WTC11 (cell line): ENCODE results near the gene CCDC112. TPM values are rescaled to one million over a fixed set of nuclear protein-coding genes. Genes with fewer than 3 reads are reported as not detected.

Experiments
- ATAC-seq: fragments of 200-7000 bp; cut with Tn5 transposase; 2 replicates; pipeline ENCODE4 v1.10.0; 2021; ENCODE audit warnings: mild to moderate bottlenecking, moderate library complexity
- CTCF ChIA-PET: fragments of 300-600 bp; sonication (Branson Sonifier 250); formaldehyde crosslinking; loops from one replicate; lab custom pipeline; 2021; ENCODE audit warnings: antibody characterized with exemption; lab: Charles Lee
- POLR2A ChIA-PET: fragments of 350-600 bp; sonication (Branson Sonifier 250); formaldehyde crosslinking; loops from one replicate; lab custom pipeline; 2021; ENCODE audit warnings: antibody characterized with exemption; lab: Charles Lee
- DNase-seq: peaks from one replicate; pipeline ENCODE4 v3.0.0; 2021; ENCODE audit warnings: low spot score
- H3K27ac Mint-ChIP-seq: 2 replicates; pipeline ENCODE4 v1.8.0; 2021; ENCODE audit warnings: mixed read lengths
- H3K27me3 Mint-ChIP-seq: 2 replicates; pipeline ENCODE4 v1.8.0; 2021; ENCODE audit warnings: low read depth, mild to moderate bottlenecking, moderate library complexity, mixed read lengths
- H3K36me3 Mint-ChIP-seq: 2 replicates; pipeline ENCODE4 v1.8.0; 2021; ENCODE audit warnings: mixed read lengths
- H3K4me1 Mint-ChIP-seq: 2 replicates; pipeline ENCODE4 v1.8.0; 2022; ENCODE audit warnings: mixed read lengths
- H3K4me3 Mint-ChIP-seq: 2 replicates; pipeline ENCODE4 v1.8.0; 2021; ENCODE audit warnings: mild to moderate bottlenecking, moderate library complexity, mixed read lengths
- H3K9me3 Mint-ChIP-seq: 2 replicates; pipeline ENCODE4 v1.8.0; 2021; ENCODE audit warnings: mixed read lengths
- E2F4 ChIP-seq: sonication (generic); formaldehyde crosslinking; IDR thresholded peaks from 2 replicates; pipeline ENCODE4 v1.8.1; 2022; ENCODE audit warnings: low read depth, mild to moderate bottlenecking, moderate library complexity, missing genetic modification reagents, borderline replicate concordance
- ELF4 ChIP-seq: sonication (generic); formaldehyde crosslinking; IDR thresholded peaks from 2 replicates; pipeline ENCODE4 v1.8.1; 2022; ENCODE audit warnings: low read depth, mild to moderate bottlenecking, moderate library complexity, missing genetic modification reagents
- EMX1 ChIP-seq: fragments of 250-450 bp; sonication (Bioruptor Pico); IDR thresholded peaks from 2 replicates; pipeline ENCODE4 v1.8.0; 2021; ENCODE audit warnings: mild to moderate bottlenecking
- ETV6 ChIP-seq: sonication (generic); formaldehyde crosslinking; IDR thresholded peaks from 2 replicates; pipeline ENCODE4 v1.8.1; 2022; ENCODE audit warnings: mild to moderate bottlenecking, missing genetic modification reagents
- FOXP1 ChIP-seq: sonication (generic); formaldehyde crosslinking; IDR thresholded peaks from 2 replicates; pipeline ENCODE4 v1.8.0; 2022; ENCODE audit warnings: missing genetic modification reagents, mild to moderate bottlenecking, moderate library complexity, borderline replicate concordance
- GTF2I ChIP-seq: fragments of 250-450 bp; sonication (Bioruptor Pico); conservative IDR thresholded peaks from 2 replicates; pipeline ENCODE4 v1.4.0; 2021; ENCODE audit warnings: mild to moderate bottlenecking
- MLX ChIP-seq: sonication (generic); formaldehyde crosslinking; IDR thresholded peaks from 2 replicates; pipeline ENCODE4 v1.8.1; 2023; ENCODE audit warnings: mild to moderate bottlenecking, missing genetic modification reagents, moderate library complexity
- MXD4 ChIP-seq: fragments of 250-450 bp; sonication (Bioruptor Pico); IDR thresholded peaks from 2 replicates; pipeline ENCODE4 v1.8.0; 2021; ENCODE audit warnings: mild to moderate bottlenecking, moderate library complexity, borderline replicate concordance
- MYBL2 ChIP-seq: sonication (generic); formaldehyde crosslinking; IDR thresholded peaks from 2 replicates; pipeline ENCODE4 v1.8.1; 2023; ENCODE audit warnings: mild to moderate bottlenecking, moderate library complexity, missing genetic modification reagents
- NFYB ChIP-seq: sonication (generic); formaldehyde crosslinking; conservative IDR thresholded peaks from 2 replicates; pipeline ENCODE4 v1.8.0; 2022; ENCODE audit warnings: low read depth, missing genetic modification reagents
- NR1H2 ChIP-seq: sonication (generic); formaldehyde crosslinking; IDR thresholded peaks from 2 replicates; pipeline ENCODE4 v1.9.0; 2021; ENCODE audit warnings: mild to moderate bottlenecking, moderate library complexity, missing genetic modification reagents
- RELA ChIP-seq: sonication (generic); formaldehyde crosslinking; IDR thresholded peaks from 2 replicates; pipeline ENCODE4 v1.8.1; 2022; ENCODE audit warnings: missing genetic modification reagents, mild to moderate bottlenecking, borderline replicate concordance
- SMAD4 ChIP-seq: sonication (generic); formaldehyde crosslinking; IDR thresholded peaks from 2 replicates; pipeline ENCODE4 v1.8.0; 2022; ENCODE audit warnings: mild to moderate bottlenecking, missing genetic modification reagents
- SP1 ChIP-seq: sonication (generic); formaldehyde crosslinking; conservative IDR thresholded peaks from 2 replicates; pipeline ENCODE4 v1.8.1; 2022; ENCODE audit warnings: missing genetic modification reagents
- TCF7 ChIP-seq: sonication (generic); formaldehyde crosslinking; IDR thresholded peaks from 2 replicates; pipeline ENCODE4 v1.8.0; 2022; ENCODE audit warnings: mild to moderate bottlenecking, low read depth, missing genetic modification reagents, moderate library complexity
- TP53 ChIP-seq: sonication (generic); formaldehyde crosslinking; IDR thresholded peaks from 2 replicates; pipeline ENCODE4 v1.8.1; 2023; ENCODE audit warnings: mild to moderate bottlenecking, missing genetic modification reagents
- USF2 ChIP-seq: sonication (generic); formaldehyde crosslinking; IDR thresholded peaks from 2 replicates; pipeline ENCODE4 v1.8.1; 2023; ENCODE audit warnings: mild to moderate bottlenecking, missing genetic modification reagents, moderate library complexity
- ZBTB21 ChIP-seq: sonication (generic); formaldehyde crosslinking; IDR thresholded peaks from 2 replicates; pipeline ENCODE4 v1.8.1; 2023; ENCODE audit warnings: mild to moderate bottlenecking, missing genetic modification reagents, borderline replicate concordance
- ZNF138 ChIP-seq: sonication (generic); formaldehyde crosslinking; conservative IDR thresholded peaks from 2 replicates; pipeline ENCODE4 v1.8.1; 2022; ENCODE audit warnings: mild to moderate bottlenecking, moderate library complexity, missing genetic modification reagents
- ZNF219 ChIP-seq: sonication (generic); formaldehyde crosslinking; IDR thresholded peaks from 2 replicates; pipeline ENCODE4 v1.8.0; 2023; ENCODE audit warnings: missing genetic modification reagents, mild to moderate bottlenecking, borderline replicate concordance
- ZNF396 ChIP-seq: fragments of 250-450 bp; sonication (Bioruptor Pico); IDR thresholded peaks from 2 replicates; pipeline ENCODE4 v1.8.0; 2021; ENCODE audit warnings: mild to moderate bottlenecking, moderate library complexity, borderline replicate concordance
- ZNF416 ChIP-seq: fragments of 250-450 bp; sonication (Bioruptor Pico); IDR thresholded peaks from 2 replicates; pipeline ENCODE4 v1.9.0; 2021; ENCODE audit warnings: mild to moderate bottlenecking, inconsistent platforms
- ZNF423 ChIP-seq: fragments of 250-450 bp; sonication (Bioruptor Pico); IDR thresholded peaks from 2 replicates; pipeline ENCODE4 v2.1.2; 2022; ENCODE audit warnings: mild to moderate bottlenecking, moderate library complexity
- total RNA-seq: library from RNA; stranded (reverse); gene quantifications from 3 replicates; pipeline ENCODE4 v1.2.3, GENCODE V29; 2021
- TF ChIP-seq, protein P1 (sequence below): fragments of 250-450 bp; sonication (Bioruptor Pico); IDR thresholded peaks from 2 replicates; pipeline ENCODE4 v1.9.0; 2021; ENCODE audit warnings: mild to moderate bottlenecking
- TF ChIP-seq, protein P2 (sequence below): fragments of 250-450 bp; sonication (Bioruptor Pico); IDR thresholded peaks from 2 replicates; pipeline ENCODE4 v1.9.0; 2021; ENCODE audit warnings: mild to moderate bottlenecking
- TF ChIP-seq, protein P3 (sequence below): sonication (generic); formaldehyde crosslinking; IDR thresholded peaks from 2 replicates; pipeline ENCODE4 v1.8.0; 2022; ENCODE audit warnings: mild to moderate bottlenecking, missing genetic modification reagents

CCDC112 gene
- total RNA-seq, 1 experiment from 2014 or later: 12.2 TPM

DNA sequence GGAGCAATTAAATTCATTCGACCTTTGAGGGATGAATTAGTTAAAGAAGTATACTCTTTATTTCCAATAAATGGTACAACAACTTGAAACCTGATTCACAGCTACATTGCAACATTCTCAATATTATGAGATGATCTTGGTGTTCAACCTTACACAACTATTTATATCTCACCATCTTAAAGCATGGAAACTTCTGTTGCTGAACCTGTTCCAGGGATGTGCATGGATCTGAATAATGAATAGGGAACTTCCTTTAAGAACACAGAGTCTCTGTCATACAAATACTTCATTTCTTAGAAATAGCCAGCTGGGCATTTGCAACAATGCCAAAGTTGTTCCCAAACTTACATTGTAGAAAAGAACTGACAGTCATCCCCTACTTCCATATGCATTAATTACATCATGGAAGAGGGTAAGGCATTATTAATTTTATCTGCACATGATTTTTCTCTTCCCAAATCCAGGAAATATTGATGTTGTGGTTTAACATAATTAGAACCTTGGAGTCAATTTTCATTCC, 39.8 kb upstream of the CCDC112 start (continued):
- TF ChIP-seq, protein P1, sequence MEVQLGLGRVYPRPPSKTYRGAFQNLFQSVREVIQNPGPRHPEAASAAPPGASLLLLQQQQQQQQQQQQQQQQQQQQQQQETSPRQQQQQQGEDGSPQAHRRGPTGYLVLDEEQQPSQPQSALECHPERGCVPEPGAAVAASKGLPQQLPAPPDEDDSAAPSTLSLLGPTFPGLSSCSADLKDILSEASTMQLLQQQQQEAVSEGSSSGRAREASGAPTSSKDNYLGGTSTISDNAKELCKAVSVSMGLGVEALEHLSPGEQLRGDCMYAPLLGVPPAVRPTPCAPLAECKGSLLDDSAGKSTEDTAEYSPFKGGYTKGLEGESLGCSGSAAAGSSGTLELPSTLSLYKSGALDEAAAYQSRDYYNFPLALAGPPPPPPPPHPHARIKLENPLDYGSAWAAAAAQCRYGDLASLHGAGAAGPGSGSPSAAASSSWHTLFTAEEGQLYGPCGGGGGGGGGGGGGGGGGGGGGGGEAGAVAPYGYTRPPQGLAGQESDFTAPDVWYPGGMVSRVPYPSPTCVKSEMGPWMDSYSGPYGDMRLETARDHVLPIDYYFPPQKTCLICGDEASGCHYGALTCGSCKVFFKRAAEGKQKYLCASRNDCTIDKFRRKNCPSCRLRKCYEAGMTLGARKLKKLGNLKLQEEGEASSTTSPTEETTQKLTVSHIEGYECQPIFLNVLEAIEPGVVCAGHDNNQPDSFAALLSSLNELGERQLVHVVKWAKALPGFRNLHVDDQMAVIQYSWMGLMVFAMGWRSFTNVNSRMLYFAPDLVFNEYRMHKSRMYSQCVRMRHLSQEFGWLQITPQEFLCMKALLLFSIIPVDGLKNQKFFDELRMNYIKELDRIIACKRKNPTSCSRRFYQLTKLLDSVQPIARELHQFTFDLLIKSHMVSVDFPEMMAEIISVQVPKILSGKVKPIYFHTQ (CRISPR knock-in tag): no peak
- no peak for TF ChIP-seq NFYB
- no peak for TF ChIP-seq MLX (CRISPR knock-in tag)
- TF ChIP-seq TP53 (CRISPR knock-in tag): no peak
- no peak for TF ChIP-seq ZNF396 (CRISPR knock-in tag)
- TF ChIP-seq ETV6 (CRISPR knock-in tag): no peak
- no peak for TF ChIP-seq MYBL2 (CRISPR knock-in tag)
- no peak for TF ChIP-seq MXD4 (CRISPR knock-in tag)
- TF ChIP-seq NR1H2 (CRISPR knock-in tag): no peak
- TF ChIP-seq ELF4: no peak
- TF ChIP-seq ZNF138 (CRISPR knock-in tag): no peak
- TF ChIP-seq TCF7: no peak
- no peak for TF ChIP-seq ZBTB21 (CRISPR knock-in tag)

- CTCF ChIA-PET: no interaction called here
- no peak overlapping the region for H3K4me3 Mint-ChIP-seq
- peaks cover 12% of the 10 kb centered on the region for H3K4me1 Mint-ChIP-seq
- H3K9me3 Mint-ChIP-seq: peaks cover under 1% of the 10 kb centered on the region; the same call in 1 of the 2 replicates
- H3K36me3 Mint-ChIP-seq: no peaks in the 10 kb centered on the region
- DNase-seq (no peak), ATAC-seq (no peak)
- POLR2A ChIA-PET: no interaction called here
- H3K27ac Mint-ChIP-seq: no peak overlapping the region
- no peaks in the 10 kb centered on the region; the same call in 1 of the 2 replicates for H3K27me3 Mint-ChIP-seq
- no peak for TF ChIP-seq EMX1 (CRISPR knock-in tag)
- TF ChIP-seq ZNF219 (CRISPR knock-in tag): no peak
- no peak for TF ChIP-seq ETV6 (CRISPR knock-in tag)
- no peak for TF ChIP-seq ZNF423 (CRISPR knock-in tag)
- TF ChIP-seq SMAD4 (CRISPR knock-in tag): no peak
- TF ChIP-seq FOXP1 (CRISPR knock-in tag): no peak
- TF ChIP-seq, protein P2, sequence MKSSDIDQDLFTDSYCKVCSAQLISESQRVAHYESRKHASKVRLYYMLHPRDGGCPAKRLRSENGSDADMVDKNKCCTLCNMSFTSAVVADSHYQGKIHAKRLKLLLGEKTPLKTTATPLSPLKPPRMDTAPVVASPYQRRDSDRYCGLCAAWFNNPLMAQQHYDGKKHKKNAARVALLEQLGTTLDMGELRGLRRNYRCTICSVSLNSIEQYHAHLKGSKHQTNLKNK: no peak
- TF ChIP-seq ZNF416 (CRISPR knock-in tag): no peak
- no peak for TF ChIP-seq TP53 (CRISPR knock-in tag)
- no peak for TF ChIP-seq USF2 (CRISPR knock-in tag)
- TF ChIP-seq MLX (CRISPR knock-in tag): no peak
- no peak for TF ChIP-seq E2F4
- no peak for TF ChIP-seq SP1
- TF ChIP-seq, protein P1 (CRISPR knock-in tag): no peak
- TF ChIP-seq ZBTB21 (CRISPR knock-in tag): no peak
- TF ChIP-seq RELA (CRISPR knock-in tag): no peak
- TF ChIP-seq, protein P3, sequence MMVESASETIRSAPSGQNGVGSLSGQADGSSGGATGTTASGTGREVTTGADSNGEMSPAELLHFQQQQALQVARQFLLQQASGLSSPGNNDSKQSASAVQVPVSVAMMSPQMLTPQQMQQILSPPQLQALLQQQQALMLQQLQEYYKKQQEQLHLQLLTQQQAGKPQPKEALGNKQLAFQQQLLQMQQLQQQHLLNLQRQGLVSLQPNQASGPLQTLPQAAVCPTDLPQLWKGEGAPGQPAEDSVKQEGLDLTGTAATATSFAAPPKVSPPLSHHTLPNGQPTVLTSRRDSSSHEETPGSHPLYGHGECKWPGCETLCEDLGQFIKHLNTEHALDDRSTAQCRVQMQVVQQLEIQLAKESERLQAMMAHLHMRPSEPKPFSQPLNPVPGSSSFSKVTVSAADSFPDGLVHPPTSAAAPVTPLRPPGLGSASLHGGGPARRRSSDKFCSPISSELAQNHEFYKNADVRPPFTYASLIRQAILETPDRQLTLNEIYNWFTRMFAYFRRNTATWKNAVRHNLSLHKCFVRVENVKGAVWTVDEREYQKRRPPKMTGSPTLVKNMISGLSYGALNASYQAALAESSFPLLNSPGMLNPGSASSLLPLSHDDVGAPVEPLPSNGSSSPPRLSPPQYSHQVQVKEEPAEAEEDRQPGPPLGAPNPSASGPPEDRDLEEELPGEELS: no peak
- no peak for TF ChIP-seq GTF2I (CRISPR knock-in tag)
- no peak for TF ChIP-seq ZNF138 (CRISPR knock-in tag)
Observed at GRCh38 chr5:115335301-115335700, 38.8 kb upstream of the CCDC112 start.
